WI38 (cell line): ENCODE results near the gene SMIM22.

Source experiments
- H3K4me3 ChIP-seq: 2 replicates; pipeline ENCODE4 v1.5.1; 2011; ENCODE audit warnings: low read depth, mild to moderate bottlenecking, control low read depth, low read length
- CTCF ChIP-seq: IDR thresholded peaks from 2 replicates; pipeline ENCODE4 v1.5.1; 2012; ENCODE audit warnings: low read depth, mild to moderate bottlenecking, control low read depth, low read length

Gene SMIM22

DNA sequence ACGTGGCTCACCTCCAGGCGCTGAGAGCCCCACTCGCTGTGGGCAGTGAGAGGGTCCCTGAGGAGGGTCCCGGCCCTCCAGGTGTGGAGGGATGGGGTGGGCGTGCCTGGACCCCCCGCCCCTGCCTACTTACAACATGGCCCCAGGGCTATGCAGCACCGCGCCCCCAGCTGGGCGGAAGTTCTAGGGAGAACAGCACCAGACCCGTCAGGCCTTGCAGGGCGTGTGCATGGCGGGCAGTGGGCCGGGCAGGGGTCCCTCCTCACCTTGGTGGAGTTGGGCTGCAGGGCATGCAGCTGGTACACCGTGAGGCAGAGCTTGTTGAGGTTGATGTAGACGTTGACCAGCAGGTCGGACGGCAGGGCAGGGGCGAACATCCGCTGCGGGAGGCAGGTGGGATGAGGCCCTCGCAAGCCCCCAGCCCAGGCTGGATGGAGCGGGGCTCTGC is 2.7 kb downstream of the SMIM22 start:
- no peak overlapping the region for H3K4me3 ChIP-seq
- TF ChIP-seq CTCF: no peak

DNA sequence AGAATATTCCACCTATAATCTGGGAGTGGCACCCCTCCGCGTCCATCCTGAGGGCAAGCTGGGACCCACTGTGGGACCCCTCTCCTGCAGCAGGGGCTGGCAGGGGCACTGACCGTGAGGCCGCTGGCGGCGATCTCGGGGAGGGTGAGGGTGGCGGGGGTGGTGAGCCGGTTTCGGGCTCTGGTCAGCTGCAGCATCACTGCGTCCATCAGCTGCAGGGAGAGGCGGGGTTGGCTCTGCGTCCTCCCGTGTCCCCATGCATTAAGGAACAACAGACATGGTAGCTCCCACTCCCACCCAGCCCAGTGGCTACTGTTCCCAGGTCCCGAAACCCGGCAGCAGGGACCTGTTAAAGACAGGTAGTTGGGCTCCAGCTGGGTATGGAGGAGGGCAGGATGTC is 3.3 kb downstream of the SMIM22 start:
- no peak overlapping the region for H3K4me3 ChIP-seq
- TF ChIP-seq CTCF: no peak

- TF ChIP-seq CTCF: no peak
- H3K4me3 ChIP-seq: no peak overlapping the region
Observed at GRCh38 chr16:4799171-4799855, 4.1 kb downstream of the SMIM22 start.

GRCh38 chr16:4800290-4801041 is 5.3 kb downstream of the SMIM22 start:
- no peak overlapping the region for H3K4me3 ChIP-seq
- no peak for TF ChIP-seq CTCF

GRCh38 chr16:4801051-4801961 is 6.1 kb downstream of the SMIM22 start:
- no peak for TF ChIP-seq CTCF
- peak overlapping the region; percentile 75 for H3K4me3 ChIP-seq

GRCh38 chr16:4801962-4802658 is 6.9 kb downstream of the SMIM22 start, which contains the start of gene ROGDI:
Gene ROGDI (minus strand): TSS chr16:4802633. CDS start chr16:4802571, 62 bp downstream.
- H3K4me3 ChIP-seq: peak within 1 kb of the TSS; percentile 75
- TF ChIP-seq CTCF: no peak
